GM19240 (cell line): ENCODE measurements around the gene TSPAN15.

Source experiments
- DNase-seq: peaks from one replicate; pipeline ENCODE4 v3.0.0; 2011; ENCODE audit warnings: low spot score; ENCODE audit not compliant: insufficient read length

TSPAN15 gene

GRCh38 chr10:69465457-69466157 is 14.3 kb downstream of the TSPAN15 start:
- no peak for DNase-seq

DNA sequence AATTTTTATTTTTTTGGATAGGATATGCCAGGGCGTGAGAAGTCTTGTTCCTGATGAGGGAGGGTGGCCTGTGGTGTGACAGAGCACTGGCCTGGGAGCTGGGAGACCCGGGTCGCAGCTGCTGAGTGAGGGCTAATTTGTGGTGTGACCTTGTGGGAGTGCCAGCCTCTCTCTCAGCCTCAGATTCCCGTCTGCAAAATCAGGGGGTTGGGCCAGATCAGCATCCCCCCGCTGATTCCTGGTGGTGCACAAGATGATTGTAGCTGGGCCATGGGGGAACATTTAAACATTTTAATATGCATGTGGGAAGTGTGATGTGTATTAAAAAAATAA is 14.9 kb downstream of the TSPAN15 start:
- DNase-seq: no peak

GRCh38 chr10:69466689-69467088 is 15.4 kb downstream of the TSPAN15 start:
- DNase-seq: no peak

- no peak for DNase-seq
Measured at GRCh38 chr10:69467928-69468750, 16.9 kb downstream of the TSPAN15 start.

GRCh38 chr10:69468751-69469089 is 17.5 kb downstream of the TSPAN15 start:
- no peak for DNase-seq

- DNase-seq: no peak
Measured at GRCh38 chr10:69469976-69470375, 18.7 kb downstream of the TSPAN15 start.

GRCh38 chr10:69470463-69471384 is 19.5 kb downstream of the TSPAN15 start:
- no peak for DNase-seq

DNA sequence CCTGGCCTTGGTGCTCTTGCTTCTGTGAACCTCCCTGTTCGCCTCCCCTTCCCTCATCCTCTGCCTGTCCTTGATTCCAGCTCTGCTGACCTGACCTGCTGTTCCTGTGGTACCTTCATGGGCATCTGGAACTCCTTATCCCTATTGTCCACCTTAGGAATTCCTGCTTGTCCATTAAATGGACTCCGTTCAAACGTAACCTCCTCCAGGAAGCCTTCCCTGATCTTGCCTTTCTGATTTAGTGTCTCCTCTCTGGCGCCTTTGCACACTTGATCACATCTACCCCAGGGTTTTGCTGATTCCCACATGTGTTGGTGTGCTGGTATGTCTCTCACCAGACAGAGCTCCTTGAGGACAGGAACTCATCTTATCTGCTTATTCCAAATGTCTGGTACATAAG is 20.9 kb downstream of the TSPAN15 start:
- no peak for DNase-seq

GRCh38 chr10:69472544-69472943 is 21.3 kb downstream of the TSPAN15 start:
- DNase-seq: no peak

DNA sequence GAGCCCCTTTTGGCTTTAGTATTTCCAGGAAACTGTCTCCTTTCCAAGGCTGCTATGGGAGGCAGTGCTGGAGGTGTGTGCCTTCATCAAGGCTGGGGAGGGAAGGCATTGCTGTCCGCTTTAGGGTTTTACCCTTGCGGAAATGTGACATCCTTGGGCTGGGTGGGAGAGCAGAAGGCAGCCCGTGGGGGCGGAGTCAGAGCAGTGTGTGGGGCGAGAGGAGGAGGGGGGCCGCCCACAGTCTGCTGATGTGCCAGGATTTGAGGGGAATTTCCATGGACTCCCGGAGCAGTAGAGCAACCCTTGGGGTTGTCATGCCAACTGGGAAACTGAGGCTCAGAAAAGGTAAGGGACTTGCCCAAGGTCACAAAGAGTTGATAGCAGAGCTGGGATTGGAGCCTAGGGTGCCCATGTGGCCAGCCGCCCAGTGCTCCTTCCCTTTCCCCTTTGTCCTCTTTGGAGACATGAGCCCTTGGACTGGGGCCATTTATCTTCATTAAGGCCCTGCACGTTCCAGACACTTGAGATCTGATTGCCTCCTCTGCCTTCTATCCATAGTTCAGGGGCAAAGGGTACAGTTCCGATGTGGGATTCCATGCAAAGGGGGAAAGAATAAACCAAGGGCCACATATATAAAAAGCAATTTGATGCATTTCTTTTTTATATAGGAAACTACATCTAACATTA is 22.2 kb downstream of the TSPAN15 start:
- DNase-seq: no peak

- DNase-seq: no peak
Measured at GRCh38 chr10:69474742-69475432, 23.6 kb downstream of the TSPAN15 start.

DNA sequence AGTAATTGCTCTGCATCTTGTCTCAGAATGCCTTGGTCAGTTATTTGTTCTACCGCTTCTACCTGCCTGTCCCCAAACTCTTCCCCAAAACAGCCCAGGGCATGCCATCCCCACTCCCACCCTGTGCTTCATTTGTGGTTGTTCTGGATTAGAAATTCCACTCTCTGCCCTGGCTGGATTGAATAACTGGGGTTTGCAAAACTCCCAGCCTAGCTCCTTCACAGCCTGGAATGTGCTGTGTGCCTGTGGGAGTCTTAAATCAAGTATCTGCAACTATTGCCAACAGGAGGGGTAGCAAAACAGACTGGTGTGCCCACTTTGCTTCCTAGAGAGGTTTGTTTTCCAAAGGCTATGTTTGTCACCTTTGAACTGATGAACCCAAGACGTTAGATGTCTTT is 24.2 kb downstream of the TSPAN15 start:
- no peak for DNase-seq

DNA sequence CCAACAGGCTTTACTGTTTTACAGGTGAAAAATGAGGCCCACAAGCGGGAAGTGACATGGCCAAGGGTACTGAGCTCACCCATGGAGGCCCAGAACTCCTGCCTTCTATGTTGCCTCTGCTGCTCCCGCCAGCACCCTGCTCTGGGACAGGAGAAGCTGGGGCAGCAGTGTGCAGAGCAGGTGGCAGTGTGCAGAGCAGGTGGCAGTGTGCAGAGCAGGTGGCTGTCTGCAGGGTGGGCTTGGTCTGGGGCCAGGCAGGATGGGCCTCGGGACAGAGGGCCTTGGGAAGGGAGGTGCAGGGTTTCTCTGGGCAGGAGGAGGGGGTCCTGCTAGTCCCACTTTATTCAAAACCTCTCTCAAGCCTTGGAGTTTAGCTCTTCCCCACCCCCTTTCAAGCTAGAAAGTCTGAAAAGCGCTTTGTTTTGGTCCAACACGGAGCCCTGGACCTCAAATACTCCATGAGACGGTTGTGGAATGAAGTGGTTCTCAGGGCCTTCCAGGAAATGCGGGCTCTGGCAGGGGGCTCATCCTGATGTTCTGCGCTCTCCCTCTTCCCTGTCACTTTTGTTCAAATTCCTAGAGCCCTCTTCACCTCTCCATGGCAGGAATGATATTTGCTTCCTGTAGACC is 26.8 kb downstream of the TSPAN15 start:
- DNase-seq: no peak

- DNase-seq: no peak
Measured at GRCh38 chr10:69479240-69480067, 28.2 kb downstream of the TSPAN15 start.

- no peak for DNase-seq
Measured at GRCh38 chr10:69480068-69480412, 28.8 kb downstream of the TSPAN15 start.

- no peak for DNase-seq
Measured at GRCh38 chr10:69481305-69481704, 30.0 kb downstream of the TSPAN15 start.

- no peak for DNase-seq
Measured at GRCh38 chr10:69481811-69482524, 30.7 kb downstream of the TSPAN15 start.

DNA sequence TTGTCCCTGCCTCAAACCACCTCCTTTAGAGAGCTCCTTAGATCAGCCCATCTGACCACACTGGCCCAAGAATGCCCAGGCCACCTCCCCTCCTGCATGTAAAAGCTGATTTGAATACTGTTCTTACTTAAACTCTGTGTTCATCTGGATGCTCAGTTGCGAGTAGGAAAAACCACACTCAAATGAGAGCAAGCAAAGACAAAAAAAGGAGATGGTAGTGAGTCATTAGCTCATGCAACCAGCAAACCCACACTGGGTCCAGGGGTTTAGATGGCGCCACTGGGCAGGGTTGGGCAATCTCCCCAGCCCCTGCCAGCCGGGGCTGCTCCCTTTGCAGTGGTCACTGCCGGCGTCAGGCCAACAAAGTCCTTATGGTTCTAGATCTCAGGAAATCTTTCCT is 32.7 kb downstream of the TSPAN15 start:
- DNase-seq: no peak

DNA sequence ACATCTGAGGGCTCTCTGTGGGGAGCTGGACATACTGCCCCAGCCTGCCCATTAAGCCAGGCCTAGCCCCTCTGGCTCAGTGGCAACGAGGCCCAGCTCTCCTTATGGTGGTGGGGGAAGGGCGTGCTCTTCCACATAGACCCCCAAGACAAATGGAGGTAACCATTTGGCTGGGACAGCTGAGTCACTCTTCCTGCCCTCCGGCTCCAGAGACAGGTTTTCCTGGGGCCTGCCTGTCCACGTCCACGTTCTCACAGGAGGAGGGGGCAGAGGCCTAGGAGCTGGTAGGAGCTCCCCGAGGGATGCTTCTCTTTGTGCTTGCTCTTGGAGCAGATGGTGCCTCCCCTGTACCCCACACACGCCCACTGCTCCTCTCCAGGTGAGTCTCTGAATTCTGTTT is 33.5 kb downstream of the TSPAN15 start:
- no peak for DNase-seq
